ENCODE measurements around the gene FUZ.

FUZ gene

GRCh38 chr19:49786376-49786820, 26.7 kb downstream of the FUZ start:
- DNase-seq (ENCODE audit: low spot score): no peak
- TF ChIP-seq CTCF (IDR thresholded peaks at IDR 0.05; ENCODE audit: extremely low read depth, missing control alignments): no peak

- no peak for TF ChIP-seq CTCF (IDR thresholded peaks at IDR 0.05; ENCODE audit: extremely low read depth, missing control alignments)
- DNase-seq (ENCODE audit: low spot score): no peak
These were observed 30.6 kb downstream of the FUZ start for GRCh38 chr19:49782515-49782914.

DNA sequence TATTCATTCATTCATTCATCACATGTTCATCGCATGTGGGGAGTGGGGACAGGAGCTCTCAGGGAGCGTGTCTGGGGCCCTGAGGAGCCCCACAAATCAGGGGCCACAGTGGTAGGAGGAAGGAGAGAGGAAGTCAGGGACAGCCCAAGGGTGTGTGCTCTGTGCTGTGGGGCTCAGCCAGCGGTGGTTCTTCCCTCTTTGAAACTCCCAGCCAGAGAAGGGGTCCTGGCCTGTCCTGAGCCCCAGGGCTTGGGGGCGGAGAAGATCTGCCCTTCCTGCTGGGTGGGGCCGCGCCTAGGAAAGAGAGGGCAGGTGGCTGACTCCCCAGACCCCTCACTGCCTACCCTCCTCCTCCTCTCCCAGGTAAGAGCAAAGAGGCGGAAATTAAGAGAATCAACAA, 31.7 kb downstream of the FUZ start:
- DNase-seq (ENCODE audit: low spot score): no peak
- TF ChIP-seq CTCF (IDR thresholded peaks at IDR 0.05; ENCODE audit: extremely low read depth, missing control alignments): no peak

- no peak for DNase-seq (ENCODE audit: low spot score)
- no peak for TF ChIP-seq CTCF (IDR thresholded peaks at IDR 0.05; ENCODE audit: extremely low read depth, missing control alignments)
These were observed 32.2 kb downstream of the FUZ start for GRCh38 chr19:49780861-49781260.

DNA sequence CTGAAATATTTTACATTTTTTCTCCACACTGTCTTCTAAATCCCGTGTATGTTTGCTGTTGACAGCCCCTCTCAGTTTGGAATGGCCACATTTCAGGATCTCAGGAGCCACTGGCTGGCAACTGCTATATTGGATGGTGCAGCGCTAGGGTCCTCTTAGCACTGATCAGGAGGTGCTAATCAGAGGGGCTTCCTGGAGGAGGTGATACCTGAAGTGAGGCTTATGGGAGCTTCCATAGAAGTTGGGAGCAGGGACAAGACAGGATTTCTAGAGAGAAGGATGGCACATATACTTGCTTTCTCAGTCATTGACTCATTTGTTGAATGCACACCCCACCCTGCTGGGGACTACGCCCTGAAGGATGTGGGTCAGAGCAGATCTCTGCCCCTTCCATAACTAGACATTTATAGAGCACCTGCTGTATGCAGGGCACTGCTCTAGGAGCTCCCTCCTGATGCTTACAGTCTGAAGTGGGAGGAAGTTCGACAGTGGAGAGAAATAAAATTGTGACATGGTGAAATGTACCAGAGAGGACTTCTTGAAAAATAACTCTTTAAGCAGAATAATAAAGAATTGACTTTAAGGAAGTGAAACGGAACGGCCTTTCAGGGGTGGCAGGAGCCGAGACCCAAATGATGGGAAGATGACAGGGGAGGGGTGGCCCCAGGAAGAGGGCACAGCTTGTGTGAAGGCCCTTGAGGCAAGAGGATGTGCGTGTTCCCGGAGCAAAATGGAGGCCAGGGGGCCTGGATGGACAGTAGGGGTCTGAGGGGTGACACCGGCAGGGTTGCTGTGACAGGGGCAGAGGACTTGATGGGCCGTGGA, 33.1 kb downstream of the FUZ start:
- TF ChIP-seq CTCF (IDR thresholded peaks at IDR 0.05; ENCODE audit: extremely low read depth, missing control alignments): no peak
- DNase-seq (ENCODE audit: low spot score): no peak

GRCh38 chr19:49776371-49776764, 36.7 kb downstream of the FUZ start:
- no peak for DNase-seq (ENCODE audit: low spot score)
- TF ChIP-seq CTCF (IDR thresholded peaks at IDR 0.05; ENCODE audit: extremely low read depth, missing control alignments): no peak

GRCh38 chr19:49775742-49776370, 37.2 kb downstream of the FUZ start:
- TF ChIP-seq CTCF (IDR thresholded peaks at IDR 0.05; ENCODE audit: extremely low read depth, missing control alignments): no peak
- DNase-seq (ENCODE audit: low spot score): no peak

Measured in GM20000 (cell line).